WTC11 (cell line): Measurements from ENCODE around the gene TXNRD1. TPM values are rescaled to one million over a fixed set of nuclear protein-coding genes. Genes with fewer than 3 reads are reported as not detected.

Experiments
- ATAC-seq: fragments of 200-7000 bp; cut with Tn5 transposase; 2 replicates; pipeline ENCODE4 v1.10.0; 2021; ENCODE audit warnings: mild to moderate bottlenecking, moderate library complexity
- CTCF ChIA-PET: fragments of 300-600 bp; sonication (Branson Sonifier 250); formaldehyde crosslinking; loops from one replicate; lab custom pipeline; 2021; ENCODE audit warnings: antibody characterized with exemption; lab: Charles Lee
- POLR2A ChIA-PET: fragments of 350-600 bp; sonication (Branson Sonifier 250); formaldehyde crosslinking; loops from one replicate; lab custom pipeline; 2021; ENCODE audit warnings: antibody characterized with exemption; lab: Charles Lee
- DNase-seq: peaks from one replicate; pipeline ENCODE4 v3.0.0; 2021; ENCODE audit warnings: low spot score
- H3K27ac Mint-ChIP-seq: 2 replicates; pipeline ENCODE4 v1.8.0; 2021; ENCODE audit warnings: mixed read lengths
- H3K27me3 Mint-ChIP-seq: 2 replicates; pipeline ENCODE4 v1.8.0; 2021; ENCODE audit warnings: low read depth, mild to moderate bottlenecking, moderate library complexity, mixed read lengths
- H3K36me3 Mint-ChIP-seq: 2 replicates; pipeline ENCODE4 v1.8.0; 2021; ENCODE audit warnings: mixed read lengths
- H3K4me1 Mint-ChIP-seq: 2 replicates; pipeline ENCODE4 v1.8.0; 2022; ENCODE audit warnings: mixed read lengths
- H3K4me3 Mint-ChIP-seq: 2 replicates; pipeline ENCODE4 v1.8.0; 2021; ENCODE audit warnings: mild to moderate bottlenecking, moderate library complexity, mixed read lengths
- H3K9me3 Mint-ChIP-seq: 2 replicates; pipeline ENCODE4 v1.8.0; 2021; ENCODE audit warnings: mixed read lengths
- CREM ChIP-seq: sonication (generic); formaldehyde crosslinking; IDR thresholded peaks from 2 replicates; pipeline ENCODE4 v1.8.1; 2022; ENCODE audit warnings: mild to moderate bottlenecking, missing genetic modification reagents, moderate library complexity
- E2F5 ChIP-seq: sonication (generic); formaldehyde crosslinking; IDR thresholded peaks from 2 replicates; pipeline ENCODE4 v1.8.1; 2022; ENCODE audit warnings: mild to moderate bottlenecking, moderate library complexity, missing genetic modification reagents
- GRHL2 ChIP-seq: fragments of 250-450 bp; sonication (Bioruptor Pico); IDR thresholded peaks from 2 replicates; pipeline ENCODE4 v1.8.0; 2022; ENCODE audit warnings: mild to moderate bottlenecking, moderate library complexity; ENCODE audit not compliant: insufficient replicate concordance, severe bottlenecking
- GTF2I ChIP-seq: fragments of 250-450 bp; sonication (Bioruptor Pico); conservative IDR thresholded peaks from 2 replicates; pipeline ENCODE4 v1.4.0; 2021; ENCODE audit warnings: mild to moderate bottlenecking
- HMGA2 ChIP-seq: fragments of 250-450 bp; sonication (Bioruptor Pico); IDR thresholded peaks from 2 replicates; pipeline ENCODE4 v1.4.0; 2021; ENCODE audit warnings: mild to moderate bottlenecking, moderate library complexity
- HMGXB4 ChIP-seq: sonication (generic); formaldehyde crosslinking; IDR thresholded peaks from 2 replicates; pipeline ENCODE4 v1.8.1; 2023; ENCODE audit warnings: mild to moderate bottlenecking, moderate library complexity, missing genetic modification reagents
- IRF2 ChIP-seq: sonication (generic); formaldehyde crosslinking; IDR thresholded peaks from 2 replicates; pipeline ENCODE4 v1.8.0; 2022; ENCODE audit warnings: low read depth, missing genetic modification reagents, borderline replicate concordance
- JUN ChIP-seq: sonication (generic); formaldehyde crosslinking; IDR thresholded peaks from 2 replicates; pipeline ENCODE4 v1.8.0; 2023; ENCODE audit warnings: mild to moderate bottlenecking, missing genetic modification reagents
- KAT7 ChIP-seq: sonication (generic); formaldehyde crosslinking; IDR thresholded peaks from 2 replicates; pipeline ENCODE4 v1.8.1; 2023; ENCODE audit warnings: missing genetic modification reagents, mild to moderate bottlenecking, borderline replicate concordance
- MYBL2 ChIP-seq: sonication (generic); formaldehyde crosslinking; IDR thresholded peaks from 2 replicates; pipeline ENCODE4 v1.8.1; 2023; ENCODE audit warnings: mild to moderate bottlenecking, moderate library complexity, missing genetic modification reagents
- NR3C1 ChIP-seq: sonication (generic); formaldehyde crosslinking; conservative IDR thresholded peaks from 2 replicates; pipeline ENCODE4 v1.8.1; 2023; ENCODE audit warnings: low read depth, mild to moderate bottlenecking, missing genetic modification reagents
- RELA ChIP-seq: sonication (generic); formaldehyde crosslinking; IDR thresholded peaks from 2 replicates; pipeline ENCODE4 v1.8.1; 2022; ENCODE audit warnings: missing genetic modification reagents, mild to moderate bottlenecking, borderline replicate concordance
- ZBTB21 ChIP-seq: sonication (generic); formaldehyde crosslinking; IDR thresholded peaks from 2 replicates; pipeline ENCODE4 v1.8.1; 2023; ENCODE audit warnings: mild to moderate bottlenecking, missing genetic modification reagents, borderline replicate concordance
- ZBTB43 ChIP-seq: sonication (generic); formaldehyde crosslinking; IDR thresholded peaks from 2 replicates; pipeline ENCODE4 v1.8.1; 2023; ENCODE audit warnings: mild to moderate bottlenecking, missing genetic modification reagents
- ZNF263 ChIP-seq: sonication (generic); formaldehyde crosslinking; IDR thresholded peaks from 2 replicates; pipeline ENCODE4 v1.8.1; 2022; ENCODE audit warnings: low read depth, mild to moderate bottlenecking, moderate library complexity, missing genetic modification reagents
- ZNF317 ChIP-seq: sonication (generic); formaldehyde crosslinking; IDR thresholded peaks from 2 replicates; pipeline ENCODE4 v1.8.1; 2023; ENCODE audit warnings: low read depth, mild to moderate bottlenecking, moderate library complexity, missing genetic modification reagents, borderline replicate concordance
- ZNF671 ChIP-seq: fragments of 250-450 bp; sonication (Bioruptor Pico); IDR thresholded peaks from 2 replicates; pipeline ENCODE4 v1.8.0; 2021; ENCODE audit warnings: mild to moderate bottlenecking
- total RNA-seq: library from RNA; stranded (reverse); gene quantifications from 3 replicates; pipeline ENCODE4 v1.2.3, GENCODE V29; 2021
- TF ChIP-seq, protein P1 (sequence below): sonication (generic); formaldehyde crosslinking; IDR thresholded peaks from 2 replicates; pipeline ENCODE4 v1.8.1; 2022; ENCODE audit warnings: mild to moderate bottlenecking, missing genetic modification reagents, moderate library complexity, borderline replicate concordance
- TF ChIP-seq, protein P2 (sequence below): fragments of 200-600 bp; IDR thresholded peaks from 2 replicates; pipeline ENCODE4 v1.8.0; 2022; ENCODE audit warnings: antibody characterized with exemption
- TF ChIP-seq, protein P3 (sequence below): sonication (generic); formaldehyde crosslinking; IDR thresholded peaks from 2 replicates; pipeline ENCODE4 v1.8.1; 2022; ENCODE audit warnings: missing genetic modification reagents, borderline replicate concordance

TXNRD1 gene
- total RNA-seq, 1 experiment from 2014 or later = 113 TPM

GRCh38 chr12:104215638-104216297 lies at the start of gene TXNRD1 (continued):
- TF ChIP-seq ZNF317 (CRISPR knock-in tag) = no peak
- no peak for TF ChIP-seq JUN (CRISPR knock-in tag)
- TF ChIP-seq, protein P1, sequence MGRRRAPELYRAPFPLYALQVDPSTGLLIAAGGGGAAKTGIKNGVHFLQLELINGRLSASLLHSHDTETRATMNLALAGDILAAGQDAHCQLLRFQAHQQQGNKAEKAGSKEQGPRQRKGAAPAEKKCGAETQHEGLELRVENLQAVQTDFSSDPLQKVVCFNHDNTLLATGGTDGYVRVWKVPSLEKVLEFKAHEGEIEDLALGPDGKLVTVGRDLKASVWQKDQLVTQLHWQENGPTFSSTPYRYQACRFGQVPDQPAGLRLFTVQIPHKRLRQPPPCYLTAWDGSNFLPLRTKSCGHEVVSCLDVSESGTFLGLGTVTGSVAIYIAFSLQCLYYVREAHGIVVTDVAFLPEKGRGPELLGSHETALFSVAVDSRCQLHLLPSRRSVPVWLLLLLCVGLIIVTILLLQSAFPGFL = no peak
- TF ChIP-seq RELA = peak; percentile 52; the same call in 1 of the 2 replicates
- no peak for TF ChIP-seq GTF2I (CRISPR knock-in tag)
- no peak for TF ChIP-seq ZNF671 (CRISPR knock-in tag)
- peak; percentile 76; the same call in 1 of the 2 replicates for TF ChIP-seq ZBTB21 (CRISPR knock-in tag)
- peak; percentile 63; the same call in 1 of the 2 replicates for TF ChIP-seq ZBTB43 (CRISPR knock-in tag)
- no peak for TF ChIP-seq GRHL2 (CRISPR knock-in tag)
- TF ChIP-seq, protein P2, sequence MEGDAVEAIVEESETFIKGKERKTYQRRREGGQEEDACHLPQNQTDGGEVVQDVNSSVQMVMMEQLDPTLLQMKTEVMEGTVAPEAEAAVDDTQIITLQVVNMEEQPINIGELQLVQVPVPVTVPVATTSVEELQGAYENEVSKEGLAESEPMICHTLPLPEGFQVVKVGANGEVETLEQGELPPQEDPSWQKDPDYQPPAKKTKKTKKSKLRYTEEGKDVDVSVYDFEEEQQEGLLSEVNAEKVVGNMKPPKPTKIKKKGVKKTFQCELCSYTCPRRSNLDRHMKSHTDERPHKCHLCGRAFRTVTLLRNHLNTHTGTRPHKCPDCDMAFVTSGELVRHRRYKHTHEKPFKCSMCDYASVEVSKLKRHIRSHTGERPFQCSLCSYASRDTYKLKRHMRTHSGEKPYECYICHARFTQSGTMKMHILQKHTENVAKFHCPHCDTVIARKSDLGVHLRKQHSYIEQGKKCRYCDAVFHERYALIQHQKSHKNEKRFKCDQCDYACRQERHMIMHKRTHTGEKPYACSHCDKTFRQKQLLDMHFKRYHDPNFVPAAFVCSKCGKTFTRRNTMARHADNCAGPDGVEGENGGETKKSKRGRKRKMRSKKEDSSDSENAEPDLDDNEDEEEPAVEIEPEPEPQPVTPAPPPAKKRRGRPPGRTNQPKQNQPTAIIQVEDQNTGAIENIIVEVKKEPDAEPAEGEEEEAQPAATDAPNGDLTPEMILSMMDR = peak; percentile 38; the same call in 1 of the 2 replicates
- TF ChIP-seq CREM (CRISPR knock-in tag) = 0 out of 2 replicates have a peak, but pooled peaks have one; percentile 37
- TF ChIP-seq ZNF263 (CRISPR knock-in tag) = no peak

DNA sequence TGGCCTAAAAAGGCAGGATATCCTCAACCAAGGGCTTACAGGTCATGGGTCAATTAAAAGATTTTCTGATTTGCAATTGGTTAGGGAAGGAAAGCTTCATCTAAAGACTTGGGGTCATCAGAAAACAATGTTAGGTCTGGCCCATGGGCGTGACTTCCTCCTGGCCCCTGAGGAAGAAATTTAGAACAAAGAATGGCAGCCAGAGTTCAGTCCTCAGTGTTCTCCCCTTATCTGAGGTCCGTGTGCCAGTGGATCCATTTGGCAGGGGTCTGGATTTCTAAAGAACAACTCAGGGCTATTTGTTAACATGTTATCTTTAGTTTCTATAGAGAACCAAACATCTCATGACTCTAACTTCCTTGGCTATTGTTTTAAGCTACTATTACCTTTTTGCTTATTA lies 49.8 kb upstream of the TXNRD1 start:
- H3K36me3 Mint-ChIP-seq = no peaks in the 10 kb centered on the region
- peaks cover 3% of the 10 kb centered on the region for H3K4me1 Mint-ChIP-seq
- H3K4me3 Mint-ChIP-seq = no peak overlapping the region
- TF ChIP-seq NR3C1 (CRISPR knock-in tag) (no peak), IRF2 (CRISPR knock-in tag) (no peak), E2F5 (CRISPR knock-in tag) (no peak), MYBL2 (CRISPR knock-in tag) (no peak), HMGA2 (CRISPR knock-in tag) (no peak), KAT7 (no peak), HMGXB4 (CRISPR knock-in tag) (no peak)
- TF ChIP-seq, protein P3, sequence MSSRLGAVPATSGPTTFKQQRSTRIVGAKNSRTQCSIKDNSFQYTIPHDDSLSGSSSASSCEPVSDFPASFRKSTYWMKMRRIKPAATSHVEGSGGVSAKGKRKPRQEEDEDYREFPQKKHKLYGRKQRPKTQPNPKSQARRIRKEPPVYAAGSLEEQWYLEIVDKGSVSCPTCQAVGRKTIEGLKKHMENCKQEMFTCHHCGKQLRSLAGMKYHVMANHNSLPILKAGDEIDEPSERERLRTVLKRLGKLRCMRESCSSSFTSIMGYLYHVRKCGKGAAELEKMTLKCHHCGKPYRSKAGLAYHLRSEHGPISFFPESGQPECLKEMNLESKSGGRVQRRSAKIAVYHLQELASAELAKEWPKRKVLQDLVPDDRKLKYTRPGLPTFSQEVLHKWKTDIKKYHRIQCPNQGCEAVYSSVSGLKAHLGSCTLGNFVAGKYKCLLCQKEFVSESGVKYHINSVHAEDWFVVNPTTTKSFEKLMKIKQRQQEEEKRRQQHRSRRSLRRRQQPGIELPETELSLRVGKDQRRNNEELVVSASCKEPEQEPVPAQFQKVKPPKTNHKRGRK = no peak
- TF ChIP-seq, all 79 proteins: peak for 0
- H3K9me3 Mint-ChIP-seq = 0 out of 2 replicates have a peak, but pooled peaks cover 4% of the 10 kb centered on the region
- CTCF ChIA-PET = no interaction called here
- POLR2A ChIA-PET = no interaction called here
- peaks cover 4% of the 10 kb centered on the region; the same call in 1 of the 2 replicates for H3K27me3 Mint-ChIP-seq
- no peak overlapping the region for H3K27ac Mint-ChIP-seq
- DNase-seq (no peak), ATAC-seq (no peak)
